Mesenchymal stem cell (in vitro differentiated cells and primary cell): ENCODE data around the gene TBC1D9. TPM values are rescaled to one million over a fixed set of nuclear protein-coding genes. Genes with fewer than 3 reads are reported as not detected.

Experiments
- DNase-seq: peaks from one replicate; pipeline ENCODE4 v3.0.0-alpha.2; 2013
- H2AFZ ChIP-seq: one replicate; pipeline ENCODE4 v1.6.1; 2013; ENCODE audit warnings: low read depth, mild to moderate bottlenecking, control low read depth, inconsistent platforms, low read length, moderate library complexity
- H2AK5ac ChIP-seq: 2 replicates; pipeline ENCODE4 v1.6.1; 2013; ENCODE audit warnings: low read length, moderate library complexity, mild to moderate bottlenecking, inconsistent platforms; ENCODE audit not compliant: severe bottlenecking
- H2BK120ac ChIP-seq: one replicate; pipeline ENCODE4 v1.6.1; 2013; ENCODE audit warnings: low read depth, mild to moderate bottlenecking, inconsistent platforms, low read length, moderate library complexity
- H2BK12ac ChIP-seq, 2 experiments: one replicate each; pipeline ENCODE4 v1.6.1; 2013; ENCODE audit warnings: inconsistent platforms in 2 of 2, low read length in 2 of 2, mild to moderate bottlenecking in 2 of 2, moderate library complexity in 2 of 2, control low read depth in 1 of 2
- H2BK15ac ChIP-seq: one replicate; pipeline ENCODE4 v1.6.1; 2013; ENCODE audit warnings: mild to moderate bottlenecking, low read depth, inconsistent platforms; ENCODE audit not compliant: poor library complexity, severe bottlenecking
- H2BK5ac ChIP-seq: 2 replicates; pipeline ENCODE4 v1.6.1; 2013; ENCODE audit warnings: low read depth, mild to moderate bottlenecking, low read length, control low read depth, inconsistent platforms; ENCODE audit not compliant: poor library complexity, severe bottlenecking
- H3K14ac ChIP-seq, 2 experiments: one replicate each; pipeline ENCODE4 v1.6.1; 2013; ENCODE audit warnings: inconsistent platforms in 2 of 2, low read length in 2 of 2, control low read depth in 1 of 2, mild to moderate bottlenecking in 1 of 2, moderate library complexity in 1 of 2
- H3K18ac ChIP-seq, 2 experiments: one replicate each; pipeline ENCODE4 v1.6.1; 2013; ENCODE audit warnings: inconsistent platforms in 2 of 2, low read length in 2 of 2, control low read depth in 1 of 2, low read depth in 1 of 2, mild to moderate bottlenecking in 1 of 2
- H3K23ac ChIP-seq, 2 experiments: one replicate each; pipeline ENCODE4 v1.6.1; 2013; ENCODE audit warnings: inconsistent platforms in 2 of 2, low read length in 2 of 2, mild to moderate bottlenecking in 2 of 2, moderate library complexity in 2 of 2, control low read depth in 1 of 2
- H3K27ac ChIP-seq: 2 replicates; pipeline ENCODE4 v1.5.1; 2013; ENCODE audit warnings: mild to moderate bottlenecking, moderate library complexity, low read length, control low read depth, inconsistent platforms; ENCODE audit not compliant: poor library complexity, severe bottlenecking
- H3K27me3 ChIP-seq, 2 experiments: 2 replicates each; pipeline versions ENCODE4 v1.6.1 to v1.7.0; 2013; ENCODE audit warnings: low read length in 2 of 2, mild to moderate bottlenecking in 2 of 2, moderate library complexity in 2 of 2, control low read depth in 1 of 2, inconsistent platforms in 1 of 2; ENCODE audit not compliant: control insufficient read depth in 1 of 2, insufficient read depth in 1 of 2
- H3K36me3 ChIP-seq, 2 experiments: 2 replicates each; pipeline versions ENCODE4 v1.6.1 to v1.7.0; 2013; ENCODE audit warnings: low read length in 2 of 2, control low read depth in 1 of 2, inconsistent platforms in 1 of 2, low read depth in 1 of 2, mild to moderate bottlenecking in 1 of 2; ENCODE audit not compliant: insufficient read depth in 2 of 2, control insufficient read depth in 1 of 2
- H3K4ac ChIP-seq, 2 experiments: one replicate each; pipeline ENCODE4 v1.6.1; 2013; ENCODE audit warnings: inconsistent platforms in 2 of 2, low read length in 2 of 2, mild to moderate bottlenecking in 2 of 2, moderate library complexity in 2 of 2, control low read depth in 1 of 2, low read depth in 1 of 2
- H3K4me1 ChIP-seq: 2 replicates; pipeline ENCODE4 v1.6.1; 2013; ENCODE audit warnings: low read depth, low read length, control low read depth; ENCODE audit not compliant: control insufficient read depth, insufficient read depth
- H3K4me2 ChIP-seq: 2 replicates; pipeline ENCODE4 v1.6.1; 2013; ENCODE audit warnings: low read length, mild to moderate bottlenecking, inconsistent platforms; ENCODE audit not compliant: poor library complexity, severe bottlenecking
- H3K4me3 ChIP-seq, 2 experiments: 2 replicates each; pipeline versions ENCODE4 v1.5.1 to v1.7.0; 2013; ENCODE audit warnings: low read length in 2 of 2, mild to moderate bottlenecking in 2 of 2, control low read depth in 1 of 2, low read depth in 1 of 2; ENCODE audit not compliant: insufficient read depth in 1 of 2
- H3K79me1 ChIP-seq: replicated peaks from 2 replicates; pipeline ENCODE4 v1.6.1; 2013; ENCODE audit warnings: mild to moderate bottlenecking, control low read depth, low read length, inconsistent platforms; ENCODE audit not compliant: poor library complexity, severe bottlenecking
- H3K9ac ChIP-seq: 2 replicates; pipeline ENCODE4 v1.7.0; 2013; ENCODE audit warnings: mild to moderate bottlenecking, low read length, moderate library complexity
- H3K9me3 ChIP-seq: 2 replicates; pipeline ENCODE4 v1.7.0; 2013; ENCODE audit warnings: mild to moderate bottlenecking, low read length; ENCODE audit not compliant: control insufficient read depth
- H4K8ac ChIP-seq: one replicate; pipeline ENCODE4 v1.6.1; 2013; ENCODE audit warnings: inconsistent platforms, mild to moderate bottlenecking, low read length, moderate library complexity
- H4K91ac ChIP-seq: one replicate; pipeline ENCODE4 v1.6.1; 2013; ENCODE audit warnings: mild to moderate bottlenecking, low read length, inconsistent platforms
- WGBS: methylation state at CpG from one replicate; pipeline ENCODE4 v1.1.7; 2013; ENCODE audit warnings: mixed read lengths; 5-methylcytosine and 5-hydroxymethylcytosine counted together
- polyA plus RNA-seq, 2 experiments: library from polyadenylated mRNA; stranded (reverse); fragments of 200-250 nt; gene quantifications; one replicate each; pipeline ENCODE4 v1.2.3, GENCODE V29; 2013

TBC1D9 gene
- polyA plus RNA-seq (2013, experiment 1 of 2), result 12.6 TPM
- 12.3 TPM for polyA plus RNA-seq (2013, experiment 2 of 2)

DNA sequence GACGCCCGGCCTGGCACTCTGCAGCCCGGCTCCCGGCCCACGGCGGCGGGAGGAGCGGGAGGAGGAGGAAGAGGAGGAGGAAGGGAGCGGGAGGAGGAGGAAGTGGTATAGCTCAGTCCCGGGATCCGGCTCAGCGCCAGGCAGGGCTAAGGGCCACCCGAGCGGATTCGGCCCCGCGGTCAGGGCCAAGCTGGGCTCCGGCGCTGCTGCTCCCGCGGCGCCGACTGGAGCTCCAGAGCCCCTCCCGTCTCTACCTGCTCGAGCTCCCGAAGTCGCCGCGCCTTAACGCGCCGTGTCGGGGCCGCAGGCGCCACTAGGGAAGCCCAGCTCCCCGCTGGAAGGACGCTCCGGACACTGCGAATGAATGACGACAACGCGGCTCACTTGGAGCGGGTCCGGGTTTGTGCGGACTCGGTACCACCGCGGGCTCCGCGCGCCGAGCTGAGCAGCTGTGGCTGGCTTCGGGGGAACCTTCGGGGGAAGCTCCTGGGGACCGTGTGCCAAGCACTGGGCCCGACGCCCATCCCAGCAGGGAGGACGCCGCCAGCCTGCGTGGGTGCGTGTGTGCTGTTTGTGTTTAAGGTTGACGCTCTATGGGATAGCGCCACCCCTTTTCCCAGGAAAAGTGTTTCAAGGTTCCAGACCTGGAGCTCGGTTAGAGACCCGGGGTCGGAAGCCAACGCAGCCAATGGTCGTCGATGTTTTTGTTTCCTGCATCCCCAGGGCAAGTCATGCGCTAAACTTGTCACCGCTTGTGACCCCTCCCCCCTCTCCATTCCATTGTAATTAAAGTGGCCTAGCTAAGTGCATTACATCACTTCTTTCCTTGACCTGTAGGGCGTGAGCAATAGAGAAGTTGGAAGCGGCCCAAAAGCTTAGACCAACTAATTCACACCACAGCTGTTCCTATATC, at the start of gene TBC1D9:
Gene TBC1D9, minus strand, starts transcription at position 67 of the 913 bp plus-strand sequence. CDS start 340 bp downstream, outside the sequence.
- Histone ChIP-seq H4K8ac (peak within 1 kb of the TSS; percentile 90), H3K27ac (peak within 1 kb of the TSS; percentile 69), H3K4ac (peak within 1 kb of the TSS; percentile 87 to 94), H3K4me3 (peak within 1 kb of the TSS; percentile 91 to 94), H3K9me3 (no peaks in the 10 kb centered on the region), H3K4me2 (peak within 1 kb of the TSS; percentile 90), H3K14ac (peak within 1 kb of the TSS; percentile 11 to 97), H2BK12ac (peak within 1 kb of the TSS in 1 of 2 experiments; percentile 95), H3K36me3 (peaks cover 0 to 3% of the 10 kb centered on the region in 2 experiments), H2BK120ac (peak within 1 kb of the TSS; percentile 73), H2BK5ac (peak within 1 kb of the TSS; percentile 76), H4K91ac (peak within 1 kb of the TSS; percentile 86), H3K79me1 (peaks cover 7% of the 10 kb centered on the region), H3K4me1 (peaks cover 5% of the 10 kb centered on the region), H3K9ac (peak within 1 kb of the TSS; percentile 92), H2BK15ac (peak within 1 kb of the TSS; percentile 96), H2AFZ (peak within 1 kb of the TSS; percentile 98), H3K23ac (peak within 1 kb of the TSS; percentile 8 to 93), H2AK5ac (peak within 1 kb of the TSS; percentile 22), H3K18ac (peak within 1 kb of the TSS; percentile 96 to 99), H3K27me3 (no peaks in the 10 kb centered on the region)
- under 1% methylated on average over 60 of the region's 73 CpGs for WGBS
- peak; percentile 89 for DNase-seq

DNA sequence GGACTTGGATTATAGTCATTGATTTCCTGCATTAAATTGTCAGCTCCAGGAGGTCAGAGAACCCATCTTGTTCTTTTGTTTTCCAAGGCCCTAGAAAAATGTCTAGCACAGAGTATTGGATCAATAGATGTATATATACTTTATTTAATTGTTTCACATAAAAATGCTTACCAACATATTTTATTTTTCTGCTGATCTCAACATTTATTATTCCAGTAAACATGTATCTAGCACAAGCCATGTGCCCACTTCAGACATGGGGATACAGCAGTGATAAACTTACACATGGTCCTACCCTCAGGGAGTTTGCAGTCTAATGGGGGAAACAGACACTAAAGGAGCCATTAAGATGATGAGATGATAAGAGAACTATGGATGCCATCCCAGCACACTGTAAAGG, 49.1 kb upstream of the TBC1D9 start:
- no peak overlapping the region for H3K23ac ChIP-seq
- H4K91ac ChIP-seq, result no peak overlapping the region
- H3K9me3 ChIP-seq, result no peaks in the 10 kb centered on the region
- no peak overlapping the region for H4K8ac ChIP-seq
- H3K4me2 ChIP-seq, result no peak overlapping the region
- H3K4me3 ChIP-seq, result no peak overlapping the region
- H3K27me3 ChIP-seq, result no peaks in the 10 kb centered on the region
- H3K4me1 ChIP-seq, result no peaks in the 10 kb centered on the region
- no peak overlapping the region for H2BK12ac ChIP-seq
- no peak overlapping the region for H2BK120ac ChIP-seq
- H2BK5ac ChIP-seq, result no peak overlapping the region
- H3K18ac ChIP-seq, result no peak overlapping the region
- H3K27ac ChIP-seq, result no peak overlapping the region
- no peak overlapping the region for H2BK15ac ChIP-seq
- H3K4ac ChIP-seq, result no peak overlapping the region
- DNase-seq, result no peak
- H3K14ac ChIP-seq, result no peak overlapping the region
- no peak overlapping the region for H3K9ac ChIP-seq
- no peaks in the 10 kb centered on the region for H3K36me3 ChIP-seq
- H2AFZ ChIP-seq, result no peak overlapping the region
- H3K79me1 ChIP-seq, result no peaks in the 10 kb centered on the region
- no peak overlapping the region for H2AK5ac ChIP-seq

DNA sequence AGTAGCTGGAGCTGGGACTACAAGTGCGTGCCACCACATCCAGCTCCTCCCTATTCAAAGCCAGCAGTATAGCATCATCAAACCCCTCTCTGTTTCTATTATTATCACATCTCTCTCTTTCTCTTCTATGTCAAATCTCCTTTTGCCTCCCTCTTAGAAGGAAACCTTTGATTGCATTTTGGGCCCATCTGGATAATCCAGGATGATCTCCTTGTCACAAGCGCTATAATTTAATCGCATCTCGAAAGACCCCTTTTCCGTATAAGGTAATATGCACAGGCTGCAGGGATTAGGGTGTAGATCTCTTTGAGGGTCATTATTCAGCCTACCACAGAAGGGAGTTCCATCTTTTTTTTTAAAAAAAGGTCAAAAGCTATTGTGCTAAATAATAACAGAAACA, 46.4 kb upstream of the TBC1D9 start:
- no peaks in the 10 kb centered on the region for H3K27me3 ChIP-seq
- no peak overlapping the region for H3K18ac ChIP-seq
- H3K4me2 ChIP-seq, result no peak overlapping the region
- H3K14ac ChIP-seq, result no peak overlapping the region
- H3K27ac ChIP-seq, result no peak overlapping the region
- peaks cover 2% of the 10 kb centered on the region for H3K4me1 ChIP-seq
- no peak overlapping the region for H4K91ac ChIP-seq
- H2BK12ac ChIP-seq, result no peak overlapping the region
- DNase-seq, result no peak
- H2AK5ac ChIP-seq, result no peak overlapping the region
- H3K9ac ChIP-seq, result no peak overlapping the region
- no peak overlapping the region for H2BK5ac ChIP-seq
- H3K4ac ChIP-seq, result no peak overlapping the region
- no peak overlapping the region for H2AFZ ChIP-seq
- H3K4me3 ChIP-seq, result no peak overlapping the region
- no peak overlapping the region for H2BK15ac ChIP-seq
- 100% methylated on average over 5 of the region's 5 CpGs for WGBS
- H3K79me1 ChIP-seq, result no peaks in the 10 kb centered on the region
- no peak overlapping the region for H3K23ac ChIP-seq
- no peaks in the 10 kb centered on the region for H3K36me3 ChIP-seq
- H4K8ac ChIP-seq, result no peak overlapping the region
- no peak overlapping the region for H2BK120ac ChIP-seq
- H3K9me3 ChIP-seq, result no peaks in the 10 kb centered on the region

DNA sequence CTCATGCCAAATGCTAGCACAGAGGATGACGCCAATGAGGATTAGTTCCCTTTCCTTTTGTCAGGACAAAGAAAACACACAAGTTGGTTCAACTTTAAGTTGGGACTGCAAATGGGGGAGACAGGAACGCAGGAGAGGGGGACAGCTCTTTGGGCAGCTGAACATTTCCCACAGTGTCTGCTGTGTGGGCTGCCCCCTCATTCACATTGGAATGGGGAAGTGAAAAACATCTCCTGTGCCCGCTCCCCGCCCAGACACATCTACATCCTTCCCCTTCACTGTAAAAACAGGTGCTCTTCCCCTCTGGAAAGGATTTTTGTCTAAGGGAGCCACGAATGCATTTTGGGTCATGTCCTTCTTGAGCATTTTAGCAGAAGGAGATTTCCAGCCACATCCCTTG, 44.5 kb upstream of the TBC1D9 start:
- no peak overlapping the region for H3K14ac ChIP-seq
- no peak overlapping the region for H3K4me3 ChIP-seq
- no peak for DNase-seq
- no peak overlapping the region for H3K23ac ChIP-seq
- H3K79me1 ChIP-seq, result no peaks in the 10 kb centered on the region
- no peak overlapping the region for H3K9ac ChIP-seq
- no peak overlapping the region for H3K4me2 ChIP-seq
- H3K27me3 ChIP-seq, result no peaks in the 10 kb centered on the region
- H2AFZ ChIP-seq, result no peak overlapping the region
- H2AK5ac ChIP-seq, result no peak overlapping the region
- no peak overlapping the region for H3K4ac ChIP-seq
- no peaks in the 10 kb centered on the region for H3K9me3 ChIP-seq
- 75% methylated on average over 5 of the region's 5 CpGs for WGBS
- no peak overlapping the region for H3K27ac ChIP-seq
- no peaks in the 10 kb centered on the region for H3K36me3 ChIP-seq
- H2BK120ac ChIP-seq, result no peak overlapping the region
- no peak overlapping the region for H2BK15ac ChIP-seq
- H2BK12ac ChIP-seq, result no peak overlapping the region
- no peak overlapping the region for H3K18ac ChIP-seq
- no peak overlapping the region for H4K91ac ChIP-seq
- peaks cover 2% of the 10 kb centered on the region for H3K4me1 ChIP-seq
- no peak overlapping the region for H4K8ac ChIP-seq
- H2BK5ac ChIP-seq, result no peak overlapping the region
